Panc1 (cell line): ENCODE measurements around the gene APOL4. TPM values are rescaled to one million over a fixed set of nuclear protein-coding genes. Genes with fewer than 3 reads are reported as not detected.
"Not testable (repeated sequence)": the region's sequence is repeated elsewhere in the genome, so short reads cannot be mapped to it uniquely, and the experiment has no call there.

Experiments
- ATAC-seq: fragments of 200-7000 bp; cut with Tn5 transposase; 2 replicates; pipeline ENCODE4 v1.9.1; 2020; ENCODE audit warnings: mild to moderate bottlenecking, moderate library complexity
- BruUV-seq: library from RNA; stranded (reverse); fragments of 400-500 nt; replicated peaks from 2 replicates; lab custom pipeline; 2021; lab: Mats Ljungman, UMichigan
- CTCF ChIA-PET: fragments of 300-600 bp; sonication (Branson Sonifier 250); formaldehyde crosslinking; loops from one replicate; lab custom pipeline; 2022; ENCODE audit warnings: antibody characterized with exemption; lab: Charles Lee
- POLR2A ChIA-PET: fragments of 300-600 bp; sonication (Branson Sonifier 250); formaldehyde crosslinking; loops from one replicate; lab custom pipeline; 2022; ENCODE audit warnings: antibody characterized with exemption; lab: Charles Lee
- DNase-seq: peaks from one replicate; pipeline ENCODE4 v3.0.0-alpha.2; 2010; ENCODE audit warnings: low read depth, low spot score
- H3K27ac ChIP-seq: 2 replicates; pipeline ENCODE4 v1.5.1; 2011; ENCODE audit warnings: mild to moderate bottlenecking, low read length, inconsistent platforms
- H3K27me3 ChIP-seq: fragments of 200-500 bp; sonication (Bioruptor generic); 2 replicates; pipeline ENCODE4 v1.6.0; 2014; ENCODE audit warnings: low read length, inconsistent platforms; ENCODE audit not compliant: control insufficient read depth, insufficient read depth
- H3K36me3 ChIP-seq: fragments of 200-500 bp; sonication (Bioruptor generic); 2 replicates; pipeline ENCODE4 v1.5.1; 2014; ENCODE audit warnings: inconsistent platforms, mild to moderate bottlenecking, low read length, moderate library complexity; ENCODE audit not compliant: control insufficient read depth, insufficient read depth
- H3K4me1 ChIP-seq: 2 replicates; pipeline ENCODE4 v1.5.1; 2011; ENCODE audit warnings: inconsistent platforms, mild to moderate bottlenecking, low read length, moderate library complexity; ENCODE audit not compliant: control insufficient read depth, insufficient read depth
- H3K4me3 ChIP-seq, 2 experiments: 2 replicates each; pipeline ENCODE4 v1.5.1; 2011 to 2012; ENCODE audit warnings: low read depth in 2 of 2, low read length in 2 of 2, mild to moderate bottlenecking in 2 of 2, inconsistent platforms in 1 of 2, moderate library complexity in 1 of 2
- H3K9me3 ChIP-seq: fragments of 200-500 bp; sonication (Bioruptor generic); 2 replicates; pipeline ENCODE4 v1.5.1; 2014; ENCODE audit warnings: low read depth, mild to moderate bottlenecking, inconsistent platforms, low read length, moderate library complexity; ENCODE audit not compliant: control insufficient read depth, insufficient read depth
- CTCF ChIP-seq: fragments of 450-650 bp; IDR thresholded peaks from 2 replicates; pipeline ENCODE4 v1.5.1; 2017; ENCODE audit warnings: mild to moderate bottlenecking
- POLR2AphosphoS5 ChIP-seq: IDR thresholded peaks from 2 replicates; pipeline ENCODE4 v1.6.1; 2012; ENCODE audit warnings: mild to moderate bottlenecking, low read depth, low read length, moderate library complexity
- REST ChIP-seq, 2 experiments: IDR thresholded peaks; 2 replicates each; pipeline ENCODE4 v1.6.1; 2011 to 2012; ENCODE audit warnings: low read depth in 2 of 2, control low read depth in 1 of 2, low read length in 1 of 2, mild to moderate bottlenecking in 1 of 2, moderate library complexity in 1 of 2; ENCODE audit not compliant: insufficient read depth in 1 of 2
- SIN3A ChIP-seq: IDR thresholded peaks from 2 replicates; pipeline ENCODE4 v1.6.1; 2012; ENCODE audit warnings: low read depth, mild to moderate bottlenecking, low read length, moderate library complexity, borderline replicate concordance; ENCODE audit not compliant: insufficient read depth
- TCF7L2 ChIP-seq: IDR thresholded peaks from 2 replicates; pipeline ENCODE4 v1.6.1; 2011; ENCODE audit warnings: mild to moderate bottlenecking, low read depth, low read length, inconsistent platforms
- in situ Hi-C: cut with HindIII; loops from 2 replicates; pipeline ENCODE4 v1.10.0; 2016; ENCODE audit warnings: low sequenced_read_pairs, low pct_unique_long_range_greater_than_20kb
- intact Hi-C: fragments of 100-400 bp; cut with micrococcal nuclease; formaldehyde crosslinking; loops from one replicate; pipeline ENCODE4 v1.10.0; 2022; ENCODE audit not compliant: unreplicated experiment
- total RNA-seq: library from RNA; stranded (reverse); gene quantifications from one replicate; pipeline ENCODE4 v1.2.1, GENCODE V29; 2021; ENCODE audit not compliant: unreplicated experiment

The APOL4 gene
- total RNA-seq, 1 experiment from 2014 or later, result not detected

- BruUV-seq, result no TSS peak
Observed at GRCh38 chr22:36191106-36191836, 10.3 kb downstream of the APOL4 start.

GRCh38 chr22:36187862-36188261 is 13.7 kb downstream of the APOL4 start:
- in situ Hi-C loops, H3K4me1 ChIP-seq, DNase-seq, H3K36me3 ChIP-seq, H3K27me3 ChIP-seq, CTCF ChIA-PET, H3K9me3 ChIP-seq, H3K4me3 ChIP-seq, H3K27ac ChIP-seq, BruUV-seq, POLR2A ChIA-PET, ATAC-seq, intact Hi-C loops: not testable (repeated sequence)

More at GRCh38 chr22:36191106-36191836, 10.3 kb downstream of the APOL4 start:
- ATAC-seq, result no peak
- ChIA-PET POLR2A (no interaction called here), CTCF (no interaction called here)
- intact Hi-C loops, result no loop called here
- TF ChIP-seq CTCF, result no peak
- no peak for TF ChIP-seq SIN3A
- TF ChIP-seq TCF7L2, result no peak
- no peak for TF ChIP-seq REST (IDR thresholded peaks at IDR 0.05; ENCODE audit: insufficient read depth in 1 of 2, low read depth in 2 of 2, low read length in 1 of 2)
- TF ChIP-seq POLR2AphosphoS5, result no peak
- Histone ChIP-seq H3K27me3 (no peaks in the 10 kb centered on the region), H3K36me3 (no peaks in the 10 kb centered on the region), H3K4me3 (no peak overlapping the region), H3K9me3 (no peaks in the 10 kb centered on the region), H3K27ac (no peak overlapping the region), H3K4me1 (no peaks in the 10 kb centered on the region)
- in situ Hi-C loops, result no loop called here
- DNase-seq, result no peak

- Histone ChIP-seq H3K9me3 (no peaks in the 10 kb centered on the region), H3K4me3 (no peak overlapping the region), H3K4me1 (no peaks in the 10 kb centered on the region), H3K36me3 (no peaks in the 10 kb centered on the region), H3K27me3 (no peaks in the 10 kb centered on the region), H3K27ac (no peak overlapping the region)
- BruUV-seq, result no TSS peak
- ATAC-seq, result no peak
- no peak for DNase-seq
- ChIA-PET CTCF (no interaction called here), POLR2A (no interaction called here)
- in situ Hi-C loops (no loop called here), intact Hi-C loops (no loop called here)
- no peak for TF ChIP-seq POLR2AphosphoS5
- TF ChIP-seq SIN3A, result no peak
- TF ChIP-seq CTCF, result no peak
- no peak for TF ChIP-seq TCF7L2
- no peak for TF ChIP-seq REST (IDR thresholded peaks at IDR 0.05; ENCODE audit: insufficient read depth in 1 of 2, low read depth in 2 of 2, low read length in 1 of 2)
Observed at GRCh38 chr22:36185828-36186624, 15.6 kb downstream of the APOL4 start.
